Measurements from ENCODE around the gene CALML4.

DNA sequence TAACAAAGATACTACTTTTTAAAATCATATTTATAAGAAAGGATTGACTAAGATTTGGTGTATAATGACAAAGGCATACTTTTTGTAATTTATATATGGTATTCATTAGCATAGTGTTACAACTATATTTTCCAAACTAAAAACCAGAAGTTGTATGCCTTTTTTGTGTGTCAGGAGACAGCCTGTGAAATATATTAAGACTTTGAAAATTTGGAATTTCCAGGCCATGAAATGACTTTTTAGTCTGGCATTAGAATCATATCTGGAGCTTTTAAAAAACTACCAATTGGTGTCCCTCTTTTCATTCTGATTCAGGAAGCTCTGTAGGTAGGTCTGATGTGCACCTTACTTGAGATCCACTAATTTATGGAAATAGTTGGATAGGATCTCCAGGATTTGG lies 41.9 kb downstream of the CALML4 start:
- TF ChIP-seq, protein P1, sequence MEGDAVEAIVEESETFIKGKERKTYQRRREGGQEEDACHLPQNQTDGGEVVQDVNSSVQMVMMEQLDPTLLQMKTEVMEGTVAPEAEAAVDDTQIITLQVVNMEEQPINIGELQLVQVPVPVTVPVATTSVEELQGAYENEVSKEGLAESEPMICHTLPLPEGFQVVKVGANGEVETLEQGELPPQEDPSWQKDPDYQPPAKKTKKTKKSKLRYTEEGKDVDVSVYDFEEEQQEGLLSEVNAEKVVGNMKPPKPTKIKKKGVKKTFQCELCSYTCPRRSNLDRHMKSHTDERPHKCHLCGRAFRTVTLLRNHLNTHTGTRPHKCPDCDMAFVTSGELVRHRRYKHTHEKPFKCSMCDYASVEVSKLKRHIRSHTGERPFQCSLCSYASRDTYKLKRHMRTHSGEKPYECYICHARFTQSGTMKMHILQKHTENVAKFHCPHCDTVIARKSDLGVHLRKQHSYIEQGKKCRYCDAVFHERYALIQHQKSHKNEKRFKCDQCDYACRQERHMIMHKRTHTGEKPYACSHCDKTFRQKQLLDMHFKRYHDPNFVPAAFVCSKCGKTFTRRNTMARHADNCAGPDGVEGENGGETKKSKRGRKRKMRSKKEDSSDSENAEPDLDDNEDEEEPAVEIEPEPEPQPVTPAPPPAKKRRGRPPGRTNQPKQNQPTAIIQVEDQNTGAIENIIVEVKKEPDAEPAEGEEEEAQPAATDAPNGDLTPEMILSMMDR (IDR thresholded peaks at IDR 0.05; ENCODE audit: extremely low read depth in 1 of 2, insufficient read depth in 1 of 2, low read depth in 1 of 2, low read length in 2 of 2): no peak
- TF ChIP-seq POLR2A (IDR thresholded peaks at IDR 0.05; ENCODE audit: low read depth, low read length) (no peak), EZH2 (IDR thresholded peaks at IDR 0.05; ENCODE audit: borderline replicate concordance, low read depth, low read length, severe bottlenecking) (no peak), POLR2AphosphoS5 (IDR thresholded peaks at IDR 0.05; ENCODE audit: insufficient read depth, low read depth, low read length) (no peak), FOS (IDR thresholded peaks at IDR 0.05; ENCODE audit: borderline replicate concordance, insufficient read depth, low read length) (no peak), JUN (IDR thresholded peaks at IDR 0.05; ENCODE audit: borderline replicate concordance, insufficient read depth, insufficient read length, low read depth) (no peak)

Data from endothelial cell of umbilical vein (primary cell).